Naive thymus-derived CD4-positive, alpha-beta T cell (primary cell): ENCODE measurements around the gene LMBR1. TPM values are rescaled to one million over a fixed set of nuclear protein-coding genes. Genes with fewer than 3 reads are reported as not detected.

Experiments
- ATAC-seq: fragments of 150-1000 bp; cut with Tn5 transposase; 2 replicates; pipeline ENCODE4 v1.10.0; 2021; ENCODE audit warnings: mild to moderate bottlenecking, moderate library complexity
- CTCF ChIA-PET: fragments of 350-600 bp; sonication (Branson Sonifier 250); formaldehyde crosslinking; loops from one replicate; lab custom pipeline; 2021; ENCODE audit warnings: antibody characterized with exemption; lab: Charles Lee
- POLR2A ChIA-PET: fragments of 350-600 bp; sonication (Branson Sonifier 250); formaldehyde crosslinking; loops from one replicate; lab custom pipeline; 2021; ENCODE audit warnings: antibody characterized with exemption, inconsistent platforms; lab: Charles Lee
- DNase-seq, 9 donors: peaks; one replicate each; pipeline versions ENCODE4 v3.0.0 to v3.0.0-alpha.2; 2020 to 2022; ENCODE audit warnings: mixed read lengths in 1 of 9
- H3K27ac ChIP-seq: one replicate; pipeline ENCODE4 v1.7.0; 2013; ENCODE audit warnings: mild to moderate bottlenecking, low read depth, low read length, moderate library complexity
- H3K27me3 ChIP-seq, 2 donors: one replicate each; pipeline ENCODE4 v1.7.0; 2013; ENCODE audit warnings: low read length in 2 of 2, mild to moderate bottlenecking in 2 of 2, moderate library complexity in 2 of 2; ENCODE audit not compliant: control insufficient read depth in 2 of 2, insufficient read depth in 2 of 2
- H3K36me3 ChIP-seq, 3 experiments: 1 replicate in 2 of 3; 2 replicates in 1 of 3; pipeline ENCODE4 v1.7.0; 2013; ENCODE audit warnings: low read length in 3 of 3, mild to moderate bottlenecking in 3 of 3, moderate library complexity in 1 of 3; ENCODE audit not compliant: insufficient read depth in 3 of 3, control insufficient read depth in 2 of 3
- H3K4me1 ChIP-seq, 2 donors: one replicate each; pipeline ENCODE4 v1.7.0; 2013; ENCODE audit warnings: low read length in 2 of 2, mild to moderate bottlenecking in 2 of 2, moderate library complexity in 1 of 2; ENCODE audit not compliant: control insufficient read depth in 2 of 2, insufficient read depth in 2 of 2
- H3K4me3 ChIP-seq: 2 replicates; pipeline ENCODE4 v1.7.0; 2013; ENCODE audit warnings: mild to moderate bottlenecking, low read length
- H3K9me3 ChIP-seq, 3 experiments: 1 replicate in 2 of 3; 2 replicates in 1 of 3; pipeline ENCODE4 v1.7.0; 2013; ENCODE audit warnings: low read length in 3 of 3; ENCODE audit not compliant: control insufficient read depth in 2 of 3
- H3K27ac Mint-ChIP-seq, 9 donors: one replicate each; pipeline ENCODE4 v1.8.0; 2020 to 2022; ENCODE audit warnings: mixed read lengths in 9 of 9, mild to moderate bottlenecking in 8 of 9, moderate library complexity in 5 of 9, inconsistent platforms in 2 of 9
- H3K27me3 Mint-ChIP-seq, 5 donors: one replicate each; pipeline ENCODE4 v1.8.0; 2021 to 2022; ENCODE audit warnings: mixed read lengths in 5 of 5, mild to moderate bottlenecking in 1 of 5
- H3K36me3 Mint-ChIP-seq, 5 donors: one replicate each; pipeline ENCODE4 v1.8.0; 2020 to 2022; ENCODE audit warnings: mixed read lengths in 5 of 5, mild to moderate bottlenecking in 3 of 5, inconsistent platforms in 1 of 5
- H3K4me1 Mint-ChIP-seq, 7 donors: one replicate each; pipeline ENCODE4 v1.8.0; 2020 to 2022; ENCODE audit warnings: mixed read lengths in 7 of 7, mild to moderate bottlenecking in 3 of 7, inconsistent platforms in 1 of 7
- H3K4me3 Mint-ChIP-seq, 10 donors: one replicate each; pipeline ENCODE4 v1.8.0; 2020 to 2022; ENCODE audit warnings: mild to moderate bottlenecking in 10 of 10, mixed read lengths in 10 of 10, moderate library complexity in 6 of 10, inconsistent platforms in 2 of 10
- H3K9me3 Mint-ChIP-seq, 11 donors: one replicate each; pipeline ENCODE4 v1.8.0; 2020 to 2022; ENCODE audit warnings: mixed read lengths in 11 of 11, mild to moderate bottlenecking in 4 of 11, inconsistent platforms in 1 of 11, moderate library complexity in 1 of 11
- intact Hi-C, 2 donors: fragments of 100-400 bp; cut with micrococcal nuclease; formaldehyde crosslinking; loops; one replicate each; pipeline ENCODE4 v1.15.1; 2023
- polyA plus RNA-seq, 2 donors: library from polyadenylated mRNA; unstranded; fragments of 300-500 nt; fragmentation: Illumina TruSeq; gene quantifications; one replicate each; pipeline ENCODE4 v1.2.3, GENCODE V29; 2021
- total RNA-seq, 6 experiments: library from RNA in 5 of 6; stranded (reverse) in 5 of 6; gene quantifications; 1 replicate in 5 of 6; 2 replicates in 1 of 6; pipeline ENCODE4 v1.2.3 and lab custom pipeline; 2021 to 2026

The LMBR1 gene
- total and polyA plus RNA-seq, 7 experiments from 2014 or later = 34.5 to 101 (median 63.3) TPM

DNA sequence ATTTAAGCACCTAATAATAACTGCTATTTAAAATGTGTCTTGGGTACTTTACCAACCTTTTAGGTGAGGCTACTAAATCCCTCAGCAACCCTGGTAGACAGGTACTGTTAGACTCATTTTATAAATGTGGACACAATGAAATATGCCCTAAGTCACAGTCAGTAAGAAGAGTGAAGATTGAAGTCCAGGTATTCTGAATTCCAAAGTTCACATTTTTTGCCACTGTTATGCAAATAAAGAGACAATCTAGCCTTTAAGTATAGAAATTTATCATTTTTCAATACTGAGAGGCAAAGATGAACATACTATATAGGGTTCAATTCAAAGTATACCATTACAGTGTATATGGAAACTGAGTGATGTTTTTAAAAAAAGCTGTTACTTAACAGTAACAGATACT, 102.7 kb downstream of the LMBR1 start:
- Mint-ChIP-seq H3K4me3 (no peak overlapping the region), H3K36me3 (peaks cover 0 to 35% (median 14%) of the 10 kb centered on the region in 5 donors), H3K9me3 (no peaks in the 10 kb centered on the region), H3K27me3 (no peaks in the 10 kb centered on the region), H3K4me1 (peaks cover 0 to 4% (median 0%) of the 10 kb centered on the region in 7 donors), H3K27ac (no peak overlapping the region)
- no peaks in the 10 kb centered on the region for H3K27me3 ChIP-seq
- H3K4me3 ChIP-seq = no peak overlapping the region
- no peak overlapping the region for H3K27ac ChIP-seq
- DNase-seq (no peak), ATAC-seq (no peak)
- intact Hi-C loops = no loop called here
- peaks cover 0 to 9% (median 3%) of the 10 kb centered on the region in 3 experiments for H3K36me3 ChIP-seq
- H3K9me3 ChIP-seq = no peaks in the 10 kb centered on the region
- ChIA-PET POLR2A (no interaction called here), CTCF (no interaction called here)
- no peaks in the 10 kb centered on the region for H3K4me1 ChIP-seq

DNA sequence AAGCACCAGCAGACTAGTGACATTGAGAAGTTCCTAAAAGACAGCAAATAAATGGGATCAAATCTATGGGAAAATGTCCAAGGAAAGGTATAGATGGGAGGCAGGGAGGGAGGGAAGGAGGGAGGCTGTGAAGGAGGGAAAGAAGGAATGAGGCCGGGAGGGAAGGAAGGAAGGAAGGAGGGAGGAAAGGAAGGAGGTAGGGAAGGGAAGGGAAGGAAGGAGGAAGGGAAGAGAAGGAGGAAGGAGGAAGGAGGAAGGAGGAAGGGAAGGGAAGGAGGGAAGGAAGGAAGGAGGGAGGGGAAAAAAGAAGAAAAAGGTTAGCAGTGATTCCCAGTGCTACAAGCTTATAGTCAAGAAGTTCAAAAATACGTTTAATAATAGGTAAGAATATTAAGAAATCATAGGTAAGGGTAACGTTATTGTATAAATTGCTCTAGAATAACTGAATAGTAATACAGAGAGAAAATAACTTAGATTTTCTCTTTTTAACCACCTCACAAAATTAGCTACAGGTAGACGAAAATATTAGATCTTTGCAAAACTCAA, 106.9 kb downstream of the LMBR1 start:
- Histone ChIP-seq H3K4me1 (no peaks in the 10 kb centered on the region), H3K9me3 (no peaks in the 10 kb centered on the region), H3K36me3 (peaks cover 0 to 3% (median 0%) of the 10 kb centered on the region in 3 experiments), H3K27ac (no peak overlapping the region), H3K27me3 (no peaks in the 10 kb centered on the region), H3K4me3 (no peak overlapping the region)
- DNase-seq (no peak), ATAC-seq (no peak)
- H3K27ac Mint-ChIP-seq = no peak overlapping the region
- peaks cover 0 to 14% (median 7%) of the 10 kb centered on the region in 7 donors for H3K4me1 Mint-ChIP-seq
- intact Hi-C loops = no loop called here
- H3K27me3 Mint-ChIP-seq = no peaks in the 10 kb centered on the region
- no peaks in the 10 kb centered on the region for H3K9me3 Mint-ChIP-seq
- ChIA-PET POLR2A (no interaction called here), CTCF (no interaction called here)
- H3K36me3 Mint-ChIP-seq = peaks cover 0 to 46% (median 20%) of the 10 kb centered on the region in 5 donors
- no peak overlapping the region for H3K4me3 Mint-ChIP-seq

DNA sequence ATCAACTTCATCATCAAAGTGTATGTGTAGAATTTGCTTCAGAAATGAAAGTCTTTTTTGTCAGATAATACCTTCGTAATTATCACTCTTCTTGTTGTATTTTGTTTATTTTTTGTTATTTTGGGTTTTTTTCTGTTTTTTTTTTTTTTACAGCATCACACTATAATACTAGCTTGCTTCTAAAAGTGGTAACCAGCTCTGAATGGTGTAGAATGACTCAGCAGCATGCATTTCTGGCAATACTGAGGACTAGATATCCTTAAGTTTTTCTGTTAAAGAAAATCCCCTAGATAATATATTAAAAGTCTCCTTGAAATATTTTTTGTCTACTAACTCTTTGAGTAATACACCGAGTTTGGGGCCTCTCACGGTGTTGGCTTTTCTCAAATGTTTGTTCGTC, 109.1 kb downstream of the LMBR1 start:
- no peak for DNase-seq
- POLR2A ChIA-PET = no interaction called here
- Histone ChIP-seq H3K9me3 (no peaks in the 10 kb centered on the region), H3K27me3 (no peaks in the 10 kb centered on the region), H3K36me3 (no peaks in the 10 kb centered on the region), H3K4me3 (no peak overlapping the region), H3K4me1 (no peaks in the 10 kb centered on the region), H3K27ac (no peak overlapping the region)
- H3K4me1 Mint-ChIP-seq = peaks cover 0 to 19% (median 10%) of the 10 kb centered on the region in 7 donors
- ATAC-seq = no peak
- no peaks in the 10 kb centered on the region for H3K27me3 Mint-ChIP-seq
- H3K27ac Mint-ChIP-seq = no peak overlapping the region
- H3K36me3 Mint-ChIP-seq = peaks cover 0 to 41% (median 18%) of the 10 kb centered on the region in 5 donors
- CTCF ChIA-PET = no interaction called here
- H3K9me3 Mint-ChIP-seq = no peaks in the 10 kb centered on the region
- H3K4me3 Mint-ChIP-seq = no peak overlapping the region
- intact Hi-C loops = no loop called here

DNA sequence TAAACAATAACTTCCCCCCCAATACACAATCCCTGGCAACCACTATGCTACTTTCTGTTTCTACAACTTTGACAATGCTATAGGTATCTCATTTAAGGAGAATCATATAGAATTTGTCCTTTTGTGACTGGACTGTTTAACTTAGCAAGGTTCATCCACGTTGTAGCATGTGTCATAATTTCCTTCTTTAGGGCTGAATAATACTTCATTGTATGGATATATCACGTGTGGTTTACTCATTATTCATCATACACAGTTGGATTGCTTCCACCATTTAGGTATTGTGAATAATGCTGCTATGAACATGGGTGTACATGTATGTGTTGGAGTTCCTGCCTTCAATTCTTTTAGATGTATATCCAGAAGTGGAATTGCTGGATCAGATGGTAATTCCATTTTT, 111.0 kb downstream of the LMBR1 start:
- Mint-ChIP-seq H3K27ac (peak overlapping the region in 1 of 9 donors; percentile 30), H3K4me1 (peaks cover 5 to 31% (median 15%) of the 10 kb centered on the region in 7 donors), H3K36me3 (peaks cover 4 to 49% (median 26%) of the 10 kb centered on the region in 5 donors), H3K9me3 (peaks cover 0 to 8% (median 0%) of the 10 kb centered on the region in 11 donors), H3K4me3 (no peak overlapping the region), H3K27me3 (no peaks in the 10 kb centered on the region)
- no peaks in the 10 kb centered on the region for H3K9me3 ChIP-seq
- ChIA-PET CTCF (no interaction called here), POLR2A (no interaction called here)
- intact Hi-C loops = no loop called here
- H3K4me1 ChIP-seq = no peaks in the 10 kb centered on the region
- no peak overlapping the region for H3K4me3 ChIP-seq
- no peaks in the 10 kb centered on the region for H3K36me3 ChIP-seq
- no peak for ATAC-seq
- no peak overlapping the region for H3K27ac ChIP-seq
- no peaks in the 10 kb centered on the region for H3K27me3 ChIP-seq
- DNase-seq = no peak

DNA sequence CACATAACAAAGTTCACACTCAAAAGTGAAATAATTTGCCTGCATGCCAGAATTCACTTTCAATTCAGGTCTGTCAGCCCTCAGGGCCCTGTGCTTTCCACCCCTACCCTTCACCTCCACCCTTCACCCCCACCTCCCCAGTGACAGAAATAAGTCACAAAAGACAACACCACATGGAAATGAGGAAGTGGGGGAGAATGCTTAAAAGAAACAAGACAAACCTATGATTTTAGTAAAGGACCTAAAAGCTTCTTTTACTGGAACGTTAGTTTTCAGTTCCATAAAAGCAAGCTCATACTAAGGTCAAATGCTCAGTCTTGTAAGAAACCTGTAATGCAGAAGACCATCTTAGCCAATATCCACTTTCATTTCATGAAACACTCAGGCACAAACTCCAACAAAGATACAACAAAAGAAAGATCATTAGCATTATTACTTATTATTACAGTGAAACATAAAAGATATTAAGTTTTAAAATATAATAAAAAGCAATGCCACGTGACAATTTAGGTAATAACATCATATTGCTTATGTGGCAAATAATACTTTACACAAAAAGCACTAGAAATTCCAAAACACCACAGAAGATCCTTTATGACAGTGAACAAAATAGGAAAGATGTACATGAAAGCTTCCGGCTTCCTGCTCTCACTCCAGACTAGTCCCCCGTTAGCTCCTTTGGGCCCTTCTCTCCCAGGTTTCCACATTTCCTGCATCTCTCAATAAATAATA, 112.1 kb downstream of the LMBR1 start:
- no peaks in the 10 kb centered on the region for H3K27me3 ChIP-seq
- no peaks in the 10 kb centered on the region for H3K4me1 ChIP-seq
- POLR2A ChIA-PET = no interaction called here
- H3K9me3 ChIP-seq = no peaks in the 10 kb centered on the region
- no peak overlapping the region for H3K27ac ChIP-seq
- no peak for DNase-seq
- no peak overlapping the region for H3K4me3 ChIP-seq
- CTCF ChIA-PET = no interaction called here
- Mint-ChIP-seq H3K27ac (peak overlapping the region in 1 of 9 donors; percentile 71), H3K4me1 (peaks cover 5 to 36% (median 13%) of the 10 kb centered on the region in 7 donors), H3K27me3 (no peaks in the 10 kb centered on the region), H3K36me3 (peaks cover 4 to 56% (median 31%) of the 10 kb centered on the region in 5 donors), H3K9me3 (peaks cover 0 to 14% (median 0%) of the 10 kb centered on the region in 11 donors), H3K4me3 (peak overlapping the region in 1 of 10 donors; percentile 21)
- intact Hi-C loops = no loop called here
- ATAC-seq = no peak
- no peaks in the 10 kb centered on the region for H3K36me3 ChIP-seq

DNA sequence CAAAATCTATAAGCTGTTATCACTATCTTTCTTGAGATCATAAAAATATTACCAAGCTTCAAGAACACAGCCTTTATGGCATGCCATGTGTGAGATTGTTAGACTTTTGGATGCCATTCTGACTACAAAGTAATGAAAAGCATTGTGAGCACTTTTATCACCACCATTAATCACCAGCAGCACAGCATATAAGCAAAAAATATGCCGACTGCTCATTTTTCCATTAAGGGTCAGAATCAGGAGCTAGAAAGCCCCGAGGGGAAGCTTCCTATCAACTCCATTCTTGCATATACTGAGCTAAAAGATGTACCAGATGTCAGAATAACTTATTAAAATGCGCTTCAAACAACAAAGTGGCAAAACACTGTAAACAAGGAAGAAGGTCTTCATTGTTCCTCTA, 114.3 kb downstream of the LMBR1 start:
- Histone ChIP-seq H3K4me3 (no peak overlapping the region), H3K27ac (no peak overlapping the region), H3K36me3 (no peaks in the 10 kb centered on the region), H3K4me1 (no peaks in the 10 kb centered on the region), H3K27me3 (no peaks in the 10 kb centered on the region), H3K9me3 (no peaks in the 10 kb centered on the region)
- no peak for DNase-seq
- ChIA-PET CTCF (no interaction called here), POLR2A (interaction anchor here (0.6 kb wide), 1 partner anchor 126 kb away, joined by 3 read pairs; no protein-coding TSS in a partner anchor)
- no peak for ATAC-seq
- H3K4me1 Mint-ChIP-seq = peaks cover 5 to 38% (median 13%) of the 10 kb centered on the region in 7 donors
- no peak overlapping the region for H3K27ac Mint-ChIP-seq
- intact Hi-C loops = no loop called here
- peaks cover 0 to 14% (median 0%) of the 10 kb centered on the region in 11 donors for H3K9me3 Mint-ChIP-seq
- no peak overlapping the region for H3K4me3 Mint-ChIP-seq
- H3K36me3 Mint-ChIP-seq = peaks cover 4 to 45% (median 28%) of the 10 kb centered on the region in 5 donors
- H3K27me3 Mint-ChIP-seq = no peaks in the 10 kb centered on the region
